Panc1 (cell line): ENCODE results near the gene ATG10. TPM values are rescaled to one million over a fixed set of nuclear protein-coding genes. Genes with fewer than 3 reads are reported as not detected.

Source experiments
- ATAC-seq: fragments of 200-7000 bp; cut with Tn5 transposase; 2 replicates; pipeline ENCODE4 v1.9.1; 2020; ENCODE audit warnings: mild to moderate bottlenecking, moderate library complexity
- BruUV-seq: library from RNA; stranded (reverse); fragments of 400-500 nt; replicated peaks from 2 replicates; lab custom pipeline; 2021; lab: Mats Ljungman, UMichigan
- CTCF ChIA-PET: fragments of 300-600 bp; sonication (Branson Sonifier 250); formaldehyde crosslinking; loops from one replicate; lab custom pipeline; 2022; ENCODE audit warnings: antibody characterized with exemption; lab: Charles Lee
- POLR2A ChIA-PET: fragments of 300-600 bp; sonication (Branson Sonifier 250); formaldehyde crosslinking; loops from one replicate; lab custom pipeline; 2022; ENCODE audit warnings: antibody characterized with exemption; lab: Charles Lee
- DNase-seq: peaks from one replicate; pipeline ENCODE4 v3.0.0-alpha.2; 2010; ENCODE audit warnings: low read depth, low spot score
- H3K27ac ChIP-seq: 2 replicates; pipeline ENCODE4 v1.5.1; 2011; ENCODE audit warnings: mild to moderate bottlenecking, low read length, inconsistent platforms
- H3K27me3 ChIP-seq: fragments of 200-500 bp; sonication (Bioruptor generic); 2 replicates; pipeline ENCODE4 v1.6.0; 2014; ENCODE audit warnings: low read length, inconsistent platforms; ENCODE audit not compliant: control insufficient read depth, insufficient read depth
- H3K36me3 ChIP-seq: fragments of 200-500 bp; sonication (Bioruptor generic); 2 replicates; pipeline ENCODE4 v1.5.1; 2014; ENCODE audit warnings: inconsistent platforms, mild to moderate bottlenecking, low read length, moderate library complexity; ENCODE audit not compliant: control insufficient read depth, insufficient read depth
- H3K4me1 ChIP-seq: 2 replicates; pipeline ENCODE4 v1.5.1; 2011; ENCODE audit warnings: inconsistent platforms, mild to moderate bottlenecking, low read length, moderate library complexity; ENCODE audit not compliant: control insufficient read depth, insufficient read depth
- H3K4me3 ChIP-seq, 2 experiments: 2 replicates each; pipeline ENCODE4 v1.5.1; 2011 to 2012; ENCODE audit warnings: low read depth in 2 of 2, low read length in 2 of 2, mild to moderate bottlenecking in 2 of 2, inconsistent platforms in 1 of 2, moderate library complexity in 1 of 2
- H3K9me3 ChIP-seq: fragments of 200-500 bp; sonication (Bioruptor generic); 2 replicates; pipeline ENCODE4 v1.5.1; 2014; ENCODE audit warnings: low read depth, mild to moderate bottlenecking, inconsistent platforms, low read length, moderate library complexity; ENCODE audit not compliant: control insufficient read depth, insufficient read depth
- POLR2AphosphoS5 ChIP-seq: IDR thresholded peaks from 2 replicates; pipeline ENCODE4 v1.6.1; 2012; ENCODE audit warnings: mild to moderate bottlenecking, low read depth, low read length, moderate library complexity
- SIN3A ChIP-seq: IDR thresholded peaks from 2 replicates; pipeline ENCODE4 v1.6.1; 2012; ENCODE audit warnings: low read depth, mild to moderate bottlenecking, low read length, moderate library complexity, borderline replicate concordance; ENCODE audit not compliant: insufficient read depth
- TCF7L2 ChIP-seq: IDR thresholded peaks from 2 replicates; pipeline ENCODE4 v1.6.1; 2011; ENCODE audit warnings: mild to moderate bottlenecking, low read depth, low read length, inconsistent platforms
- in situ Hi-C: cut with HindIII; loops from 2 replicates; pipeline ENCODE4 v1.10.0; 2016; ENCODE audit warnings: low sequenced_read_pairs, low pct_unique_long_range_greater_than_20kb
- intact Hi-C: fragments of 100-400 bp; cut with micrococcal nuclease; formaldehyde crosslinking; loops from one replicate; pipeline ENCODE4 v1.10.0; 2022; ENCODE audit not compliant: unreplicated experiment
- total RNA-seq: library from RNA; stranded (reverse); gene quantifications from one replicate; pipeline ENCODE4 v1.2.1, GENCODE V29; 2021; ENCODE audit not compliant: unreplicated experiment
- TF ChIP-seq, protein P1 (sequence below), 2 experiments: IDR thresholded peaks; 2 replicates each; pipeline ENCODE4 v1.6.1; 2011 to 2012; ENCODE audit warnings: low read depth in 2 of 2, control low read depth in 1 of 2, low read length in 1 of 2, mild to moderate bottlenecking in 1 of 2, moderate library complexity in 1 of 2; ENCODE audit not compliant: insufficient read depth in 1 of 2
- TF ChIP-seq, protein P2 (sequence below): fragments of 450-650 bp; IDR thresholded peaks from 2 replicates; pipeline ENCODE4 v1.5.1; 2017; ENCODE audit warnings: mild to moderate bottlenecking

ATG10 gene
- total RNA-seq, 1 experiment from 2014 or later, result 14.0 TPM

DNA sequence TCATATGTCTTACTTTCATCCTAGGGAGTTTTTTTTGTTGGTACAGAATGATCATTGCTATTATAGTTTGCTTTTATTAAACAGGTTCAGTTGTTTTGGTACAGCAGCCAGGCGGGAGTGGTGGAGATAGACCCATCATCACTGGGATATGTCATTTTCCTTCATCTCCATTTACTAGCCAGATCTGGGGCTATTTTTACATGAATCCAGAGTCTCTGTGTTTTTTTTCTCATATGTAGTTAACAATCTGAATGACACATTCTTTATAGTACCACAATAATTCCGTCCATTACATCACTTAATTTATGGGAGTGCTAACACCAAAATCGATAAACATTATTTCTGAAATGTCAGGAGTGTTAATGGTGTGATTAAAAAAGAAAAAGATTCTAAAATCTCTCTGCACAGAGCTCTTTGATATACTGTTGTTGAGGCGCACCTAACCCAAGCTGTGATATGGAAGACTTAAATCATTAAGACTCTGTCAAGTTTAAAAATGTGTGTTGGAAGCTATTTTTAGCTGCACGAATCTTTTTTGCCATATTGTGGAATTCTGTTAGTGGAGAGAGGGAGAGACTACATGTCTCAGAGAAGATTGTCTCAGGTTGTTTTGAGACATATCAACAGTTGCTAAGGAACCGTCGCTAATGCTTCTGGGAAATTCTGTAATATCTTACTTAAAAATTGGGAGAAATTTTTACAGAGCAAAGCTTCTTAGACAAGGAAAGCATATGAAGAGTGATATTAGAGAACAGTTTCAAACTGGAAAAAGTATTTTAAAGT is 246.7 kb downstream of the ATG10 start:
- H3K27me3 ChIP-seq, result no peaks in the 10 kb centered on the region
- no peak for TF ChIP-seq SIN3A
- no peak for TF ChIP-seq TCF7L2
- TF ChIP-seq POLR2AphosphoS5, result no peak
- TF ChIP-seq, protein P1, sequence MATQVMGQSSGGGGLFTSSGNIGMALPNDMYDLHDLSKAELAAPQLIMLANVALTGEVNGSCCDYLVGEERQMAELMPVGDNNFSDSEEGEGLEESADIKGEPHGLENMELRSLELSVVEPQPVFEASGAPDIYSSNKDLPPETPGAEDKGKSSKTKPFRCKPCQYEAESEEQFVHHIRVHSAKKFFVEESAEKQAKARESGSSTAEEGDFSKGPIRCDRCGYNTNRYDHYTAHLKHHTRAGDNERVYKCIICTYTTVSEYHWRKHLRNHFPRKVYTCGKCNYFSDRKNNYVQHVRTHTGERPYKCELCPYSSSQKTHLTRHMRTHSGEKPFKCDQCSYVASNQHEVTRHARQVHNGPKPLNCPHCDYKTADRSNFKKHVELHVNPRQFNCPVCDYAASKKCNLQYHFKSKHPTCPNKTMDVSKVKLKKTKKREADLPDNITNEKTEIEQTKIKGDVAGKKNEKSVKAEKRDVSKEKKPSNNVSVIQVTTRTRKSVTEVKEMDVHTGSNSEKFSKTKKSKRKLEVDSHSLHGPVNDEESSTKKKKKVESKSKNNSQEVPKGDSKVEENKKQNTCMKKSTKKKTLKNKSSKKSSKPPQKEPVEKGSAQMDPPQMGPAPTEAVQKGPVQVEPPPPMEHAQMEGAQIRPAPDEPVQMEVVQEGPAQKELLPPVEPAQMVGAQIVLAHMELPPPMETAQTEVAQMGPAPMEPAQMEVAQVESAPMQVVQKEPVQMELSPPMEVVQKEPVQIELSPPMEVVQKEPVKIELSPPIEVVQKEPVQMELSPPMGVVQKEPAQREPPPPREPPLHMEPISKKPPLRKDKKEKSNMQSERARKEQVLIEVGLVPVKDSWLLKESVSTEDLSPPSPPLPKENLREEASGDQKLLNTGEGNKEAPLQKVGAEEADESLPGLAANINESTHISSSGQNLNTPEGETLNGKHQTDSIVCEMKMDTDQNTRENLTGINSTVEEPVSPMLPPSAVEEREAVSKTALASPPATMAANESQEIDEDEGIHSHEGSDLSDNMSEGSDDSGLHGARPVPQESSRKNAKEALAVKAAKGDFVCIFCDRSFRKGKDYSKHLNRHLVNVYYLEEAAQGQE (IDR thresholded peaks at IDR 0.05; ENCODE audit: insufficient read depth in 1 of 2, low read depth in 2 of 2, low read length in 1 of 2), result no peak
- TF ChIP-seq, protein P2, sequence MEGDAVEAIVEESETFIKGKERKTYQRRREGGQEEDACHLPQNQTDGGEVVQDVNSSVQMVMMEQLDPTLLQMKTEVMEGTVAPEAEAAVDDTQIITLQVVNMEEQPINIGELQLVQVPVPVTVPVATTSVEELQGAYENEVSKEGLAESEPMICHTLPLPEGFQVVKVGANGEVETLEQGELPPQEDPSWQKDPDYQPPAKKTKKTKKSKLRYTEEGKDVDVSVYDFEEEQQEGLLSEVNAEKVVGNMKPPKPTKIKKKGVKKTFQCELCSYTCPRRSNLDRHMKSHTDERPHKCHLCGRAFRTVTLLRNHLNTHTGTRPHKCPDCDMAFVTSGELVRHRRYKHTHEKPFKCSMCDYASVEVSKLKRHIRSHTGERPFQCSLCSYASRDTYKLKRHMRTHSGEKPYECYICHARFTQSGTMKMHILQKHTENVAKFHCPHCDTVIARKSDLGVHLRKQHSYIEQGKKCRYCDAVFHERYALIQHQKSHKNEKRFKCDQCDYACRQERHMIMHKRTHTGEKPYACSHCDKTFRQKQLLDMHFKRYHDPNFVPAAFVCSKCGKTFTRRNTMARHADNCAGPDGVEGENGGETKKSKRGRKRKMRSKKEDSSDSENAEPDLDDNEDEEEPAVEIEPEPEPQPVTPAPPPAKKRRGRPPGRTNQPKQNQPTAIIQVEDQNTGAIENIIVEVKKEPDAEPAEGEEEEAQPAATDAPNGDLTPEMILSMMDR, result no peak
- ATAC-seq, result no peak
- H3K9me3 ChIP-seq, result no peaks in the 10 kb centered on the region
- intact Hi-C loops (no loop called here), in situ Hi-C loops (no loop called here)
- H3K27ac ChIP-seq, result no peak overlapping the region
- DNase-seq, result no peak
- H3K36me3 ChIP-seq, result no peaks in the 10 kb centered on the region
- BruUV-seq, result no TSS peak
- H3K4me1 ChIP-seq, result no peaks in the 10 kb centered on the region; the same call in 1 of the 2 replicates
- ChIA-PET CTCF (no interaction called here), POLR2A (no interaction called here)
- H3K4me3 ChIP-seq, result no peak overlapping the region

DNA sequence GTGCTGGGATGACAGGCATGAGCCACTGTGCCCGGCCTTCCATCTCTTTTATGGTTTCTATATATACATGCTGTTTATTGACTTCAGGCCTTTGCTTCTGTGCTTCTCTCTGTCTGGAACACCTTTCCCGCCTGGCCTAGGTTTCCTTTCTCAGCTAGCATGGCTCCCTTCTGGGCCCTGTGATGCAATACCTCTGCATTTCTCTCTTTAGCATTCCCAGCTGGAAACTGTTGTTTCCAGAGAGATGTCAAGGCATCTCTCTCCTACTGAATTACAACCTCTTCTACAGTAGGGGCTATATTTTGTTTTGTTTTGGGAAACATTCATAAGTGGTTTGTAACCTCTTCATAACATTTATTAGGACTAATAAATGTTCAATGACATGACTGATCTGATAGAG is 249.2 kb downstream of the ATG10 start:
- TF ChIP-seq POLR2AphosphoS5, result no peak
- TF ChIP-seq, protein P2, result no peak
- TF ChIP-seq, protein P1 (IDR thresholded peaks at IDR 0.05; ENCODE audit: insufficient read depth in 1 of 2, low read depth in 2 of 2, low read length in 1 of 2), result no peak
- no peak for TF ChIP-seq TCF7L2
- no peak for TF ChIP-seq SIN3A
- H3K4me1 ChIP-seq, result no peaks in the 10 kb centered on the region; the same call in 1 of the 2 replicates
- H3K36me3 ChIP-seq, result no peaks in the 10 kb centered on the region
- no peak for DNase-seq
- no TSS peak for BruUV-seq
- CTCF ChIA-PET, result no interaction called here
- POLR2A ChIA-PET, result no interaction called here
- in situ Hi-C loops, result no loop called here
- no peak for ATAC-seq
- H3K27me3 ChIP-seq, result no peaks in the 10 kb centered on the region
- no peak overlapping the region for H3K27ac ChIP-seq
- intact Hi-C loops, result loop anchor here (10.0 kb wide), 2 partner anchors 466 to 796 kb away; partner anchors contain the start of gene SSBP2
- H3K4me3 ChIP-seq, result no peak overlapping the region
- H3K9me3 ChIP-seq, result no peaks in the 10 kb centered on the region
